ENCODE data around the gene MCC. TPM values are rescaled to one million over a fixed set of nuclear protein-coding genes. Genes with fewer than 3 reads are reported as not detected.

The MCC gene
- total RNA-seq, 1 experiment from 2014 or later: 0.41 TPM

- CTCF ChIA-PET: no interaction called here
- TF ChIP-seq, protein P1, sequence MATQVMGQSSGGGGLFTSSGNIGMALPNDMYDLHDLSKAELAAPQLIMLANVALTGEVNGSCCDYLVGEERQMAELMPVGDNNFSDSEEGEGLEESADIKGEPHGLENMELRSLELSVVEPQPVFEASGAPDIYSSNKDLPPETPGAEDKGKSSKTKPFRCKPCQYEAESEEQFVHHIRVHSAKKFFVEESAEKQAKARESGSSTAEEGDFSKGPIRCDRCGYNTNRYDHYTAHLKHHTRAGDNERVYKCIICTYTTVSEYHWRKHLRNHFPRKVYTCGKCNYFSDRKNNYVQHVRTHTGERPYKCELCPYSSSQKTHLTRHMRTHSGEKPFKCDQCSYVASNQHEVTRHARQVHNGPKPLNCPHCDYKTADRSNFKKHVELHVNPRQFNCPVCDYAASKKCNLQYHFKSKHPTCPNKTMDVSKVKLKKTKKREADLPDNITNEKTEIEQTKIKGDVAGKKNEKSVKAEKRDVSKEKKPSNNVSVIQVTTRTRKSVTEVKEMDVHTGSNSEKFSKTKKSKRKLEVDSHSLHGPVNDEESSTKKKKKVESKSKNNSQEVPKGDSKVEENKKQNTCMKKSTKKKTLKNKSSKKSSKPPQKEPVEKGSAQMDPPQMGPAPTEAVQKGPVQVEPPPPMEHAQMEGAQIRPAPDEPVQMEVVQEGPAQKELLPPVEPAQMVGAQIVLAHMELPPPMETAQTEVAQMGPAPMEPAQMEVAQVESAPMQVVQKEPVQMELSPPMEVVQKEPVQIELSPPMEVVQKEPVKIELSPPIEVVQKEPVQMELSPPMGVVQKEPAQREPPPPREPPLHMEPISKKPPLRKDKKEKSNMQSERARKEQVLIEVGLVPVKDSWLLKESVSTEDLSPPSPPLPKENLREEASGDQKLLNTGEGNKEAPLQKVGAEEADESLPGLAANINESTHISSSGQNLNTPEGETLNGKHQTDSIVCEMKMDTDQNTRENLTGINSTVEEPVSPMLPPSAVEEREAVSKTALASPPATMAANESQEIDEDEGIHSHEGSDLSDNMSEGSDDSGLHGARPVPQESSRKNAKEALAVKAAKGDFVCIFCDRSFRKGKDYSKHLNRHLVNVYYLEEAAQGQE (IDR thresholded peaks at IDR 0.05; ENCODE audit: insufficient read depth in 1 of 2, low read depth in 2 of 2, low read length in 1 of 2): no peak
- no peak for TF ChIP-seq POLR2AphosphoS5 (IDR thresholded peaks at IDR 0.05; ENCODE audit: low read depth, low read length)
- TF ChIP-seq, protein P2, sequence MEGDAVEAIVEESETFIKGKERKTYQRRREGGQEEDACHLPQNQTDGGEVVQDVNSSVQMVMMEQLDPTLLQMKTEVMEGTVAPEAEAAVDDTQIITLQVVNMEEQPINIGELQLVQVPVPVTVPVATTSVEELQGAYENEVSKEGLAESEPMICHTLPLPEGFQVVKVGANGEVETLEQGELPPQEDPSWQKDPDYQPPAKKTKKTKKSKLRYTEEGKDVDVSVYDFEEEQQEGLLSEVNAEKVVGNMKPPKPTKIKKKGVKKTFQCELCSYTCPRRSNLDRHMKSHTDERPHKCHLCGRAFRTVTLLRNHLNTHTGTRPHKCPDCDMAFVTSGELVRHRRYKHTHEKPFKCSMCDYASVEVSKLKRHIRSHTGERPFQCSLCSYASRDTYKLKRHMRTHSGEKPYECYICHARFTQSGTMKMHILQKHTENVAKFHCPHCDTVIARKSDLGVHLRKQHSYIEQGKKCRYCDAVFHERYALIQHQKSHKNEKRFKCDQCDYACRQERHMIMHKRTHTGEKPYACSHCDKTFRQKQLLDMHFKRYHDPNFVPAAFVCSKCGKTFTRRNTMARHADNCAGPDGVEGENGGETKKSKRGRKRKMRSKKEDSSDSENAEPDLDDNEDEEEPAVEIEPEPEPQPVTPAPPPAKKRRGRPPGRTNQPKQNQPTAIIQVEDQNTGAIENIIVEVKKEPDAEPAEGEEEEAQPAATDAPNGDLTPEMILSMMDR (IDR thresholded peaks at IDR 0.05): no peak
- TF ChIP-seq TCF7L2 (IDR thresholded peaks at IDR 0.05; ENCODE audit: low read depth, low read length): no peak
- no peak for TF ChIP-seq SIN3A (IDR thresholded peaks at IDR 0.05; ENCODE audit: borderline replicate concordance, insufficient read depth, low read depth, low read length)
- DNase-seq (ENCODE audit: low read depth, low spot score) (no peak), ATAC-seq (no peak)
- BruUV-seq (replicated peaks): no TSS peak
- no peak overlapping the region for H3K27ac ChIP-seq (ENCODE audit: low read length)
- peaks cover 2% of the 10 kb centered on the region; the same call in 1 of the 2 replicates for H3K36me3 ChIP-seq (ENCODE audit: control insufficient read depth, insufficient read depth, low read length)
- intact Hi-C loops (cut with micrococcal nuclease; ENCODE audit: unreplicated experiment) (no loop called here), in situ Hi-C loops (cut with HindIII; ENCODE audit: low pct_unique_long_range_greater_than_20kb, low sequenced_read_pairs) (no loop called here)
- H3K27me3 ChIP-seq (ENCODE audit: control insufficient read depth, insufficient read depth, low read length): no peaks in the 10 kb centered on the region
- H3K4me3 ChIP-seq (ENCODE audit: low read depth in 2 of 2, low read length in 2 of 2): no peak overlapping the region
- no peaks in the 10 kb centered on the region for H3K4me1 ChIP-seq (ENCODE audit: control insufficient read depth, insufficient read depth, low read length)
- H3K9me3 ChIP-seq (ENCODE audit: control insufficient read depth, insufficient read depth, low read depth, low read length): no peaks in the 10 kb centered on the region
- POLR2A ChIA-PET: no interaction called here
Measured at GRCh38 chr5:113520899-113521298, 32.6 kb upstream of the MCC start.

DNA sequence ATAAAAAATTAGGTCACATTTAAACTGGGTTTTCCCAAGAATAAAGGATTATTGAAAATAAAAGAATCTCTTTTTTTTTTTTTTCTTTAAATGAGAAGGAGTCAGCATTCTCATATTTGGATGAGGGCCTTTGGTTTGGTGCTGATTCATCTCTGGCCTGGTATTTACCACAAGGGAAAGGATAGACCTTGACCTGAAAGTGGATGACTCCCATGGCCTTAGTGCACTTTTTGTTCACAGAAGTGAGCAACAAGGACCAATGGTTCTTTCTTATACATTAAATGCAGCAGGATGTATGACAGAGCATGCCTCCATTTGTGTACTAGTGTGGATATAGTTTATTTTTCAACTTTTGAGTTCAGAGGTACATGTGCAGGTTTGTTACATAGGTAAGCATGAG lies 32.2 kb upstream of the MCC start:
- ChIA-PET POLR2A (no interaction called here), CTCF (no interaction called here)
- in situ Hi-C loops (cut with HindIII; ENCODE audit: low pct_unique_long_range_greater_than_20kb, low sequenced_read_pairs): no loop called here
- intact Hi-C loops (cut with micrococcal nuclease; ENCODE audit: unreplicated experiment): no loop called here
- no peaks in the 10 kb centered on the region for H3K27me3 ChIP-seq (ENCODE audit: control insufficient read depth, insufficient read depth, low read length)
- no TSS peak for BruUV-seq (replicated peaks)
- peaks cover 2% of the 10 kb centered on the region; the same call in 1 of the 2 replicates for H3K36me3 ChIP-seq (ENCODE audit: control insufficient read depth, insufficient read depth, low read length)
- no peak overlapping the region for H3K4me3 ChIP-seq (ENCODE audit: low read depth in 2 of 2, low read length in 2 of 2)
- H3K9me3 ChIP-seq (ENCODE audit: control insufficient read depth, insufficient read depth, low read depth, low read length): no peaks in the 10 kb centered on the region
- peaks cover under 1% of the 10 kb centered on the region; the same call in 1 of the 2 replicates for H3K4me1 ChIP-seq (ENCODE audit: control insufficient read depth, insufficient read depth, low read length)
- DNase-seq (ENCODE audit: low read depth, low spot score) (no peak), ATAC-seq (no peak)
- H3K27ac ChIP-seq (ENCODE audit: low read length): no peak overlapping the region
- TF ChIP-seq, protein P2 (IDR thresholded peaks at IDR 0.05): no peak
- TF ChIP-seq, protein P1 (IDR thresholded peaks at IDR 0.05; ENCODE audit: insufficient read depth in 1 of 2, low read depth in 2 of 2, low read length in 1 of 2): no peak
- TF ChIP-seq TCF7L2 (IDR thresholded peaks at IDR 0.05; ENCODE audit: low read depth, low read length) (no peak), POLR2AphosphoS5 (IDR thresholded peaks at IDR 0.05; ENCODE audit: low read depth, low read length) (no peak), SIN3A (IDR thresholded peaks at IDR 0.05; ENCODE audit: borderline replicate concordance, insufficient read depth, low read depth, low read length) (no peak)

All from Panc1 (cell line).